Skin of body (tissue), 2 donors: ENCODE results near the gene UNC5CL. TPM values are rescaled to one million over a fixed set of nuclear protein-coding genes. Genes with fewer than 3 reads are reported as not detected.
"Not testable (repeated sequence)": the region's sequence is repeated elsewhere in the genome, so short reads cannot be mapped to it uniquely, and the experiment has no call there.

Experiments used
- DNase-seq: peaks from one replicate; lab custom pipeline; 2025; lab: John Stamatoyannopoulos, UW
- total RNA-seq: library from RNA; depleted of rRNA; stranded (reverse); fragments of >200 nt; gene quantifications from one replicate; pipeline ENCODE4 v1.2.3, GENCODE V29; 2014

The UNC5CL gene
- total RNA-seq, 1 donor from 2014 or later: 0.30 TPM

DNA sequence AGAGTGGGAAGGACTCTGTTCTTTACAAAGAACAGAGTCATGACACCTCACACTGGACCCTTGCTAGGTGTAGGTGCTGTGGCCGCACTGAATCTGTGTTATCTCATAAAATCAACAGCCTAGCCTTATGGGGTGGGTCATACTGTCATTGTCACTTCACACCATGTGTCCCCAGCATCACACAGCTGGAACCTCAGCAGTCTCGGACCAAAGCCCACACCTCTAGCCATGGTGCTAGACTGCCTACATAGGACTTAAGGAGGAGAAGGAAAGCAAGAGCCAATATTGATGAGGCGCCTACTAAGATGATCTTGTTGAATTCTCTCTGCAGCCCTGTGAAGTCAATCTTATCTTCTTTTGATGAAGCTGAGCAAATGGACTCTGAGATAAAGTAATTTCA, 31.0 kb downstream of the UNC5CL start:
- DNase-seq: no peak

DNA sequence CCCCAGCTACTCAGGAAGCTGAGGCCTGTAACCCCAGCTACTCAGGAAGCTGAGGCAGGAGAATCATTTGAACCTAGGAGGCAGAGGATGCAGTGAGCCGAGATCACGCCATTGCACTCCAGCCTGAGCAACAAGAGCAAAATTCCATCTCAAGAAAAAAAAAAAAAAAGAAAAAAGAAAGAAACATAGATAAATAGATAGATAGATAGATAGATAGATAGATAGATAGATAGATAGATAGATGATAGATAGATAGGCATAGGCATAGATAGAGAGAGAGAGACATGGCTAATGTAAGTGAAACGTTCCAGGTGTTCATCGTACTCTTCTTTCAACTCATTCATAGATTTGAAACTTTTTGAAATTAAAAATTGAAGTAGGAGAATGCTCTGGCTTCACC, 32.0 kb downstream of the UNC5CL start:
- not testable (repeated sequence) for DNase-seq

DNA sequence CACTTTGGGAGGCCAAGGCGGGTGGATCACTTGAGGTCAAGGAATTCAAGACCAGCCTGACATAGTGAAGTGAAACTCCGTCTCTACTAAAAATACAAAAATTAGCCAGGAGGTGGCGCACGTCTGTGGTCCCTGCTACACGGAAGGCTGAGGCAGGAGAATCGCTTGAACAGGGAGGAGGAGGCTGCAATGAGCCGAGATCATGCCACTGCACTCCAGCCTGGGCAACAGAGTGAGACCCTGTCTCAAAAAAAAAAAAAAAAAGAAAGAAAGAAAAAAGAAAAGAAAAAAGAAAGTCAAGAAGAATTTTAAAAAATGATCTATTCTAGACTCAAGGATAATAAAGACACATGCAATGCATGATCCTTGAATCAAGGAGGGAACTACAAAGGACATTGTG, 32.8 kb downstream of the UNC5CL start:
- not testable (repeated sequence) for DNase-seq

DNA sequence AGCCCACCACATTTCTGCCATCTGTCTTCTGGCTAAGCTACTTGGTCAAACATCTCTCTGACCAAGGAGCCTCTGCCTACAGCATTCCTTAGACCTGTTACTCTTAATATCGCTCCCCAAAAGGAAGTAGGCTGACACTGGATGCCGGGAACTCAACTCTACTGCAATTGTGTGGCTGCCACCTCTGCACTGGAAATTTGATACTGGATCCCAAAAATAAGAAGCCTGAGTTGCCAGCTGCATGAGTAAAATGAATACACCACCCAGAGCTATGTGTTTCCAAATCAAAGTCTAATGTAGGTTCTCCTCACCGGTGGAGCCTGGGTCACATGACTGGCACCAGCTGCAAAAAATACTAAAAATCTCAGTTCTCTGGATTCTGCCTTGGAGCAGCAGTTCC, 36.9 kb downstream of the UNC5CL start:
- DNase-seq: no peak

DNA sequence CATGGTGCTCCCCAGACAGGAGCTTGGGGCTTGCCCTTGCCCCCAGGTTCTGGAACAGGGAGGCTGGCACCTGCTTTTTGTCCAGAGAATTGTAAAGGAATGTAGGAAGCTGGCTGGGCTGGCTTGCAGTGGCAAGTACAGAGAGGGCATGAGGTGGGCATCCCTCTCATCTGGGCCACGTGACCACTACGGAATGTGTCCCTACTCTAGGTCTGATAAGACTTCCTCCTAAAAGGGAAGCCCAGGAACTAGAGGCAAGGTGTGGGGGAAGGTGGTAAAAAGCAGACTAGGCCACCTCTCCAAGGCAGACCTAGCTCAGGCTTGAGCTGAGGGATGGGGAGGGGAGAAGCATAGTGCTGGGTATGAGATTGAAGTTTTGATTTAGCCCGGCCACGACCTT, 38.8 kb downstream of the UNC5CL start:
- no peak for DNase-seq

DNA sequence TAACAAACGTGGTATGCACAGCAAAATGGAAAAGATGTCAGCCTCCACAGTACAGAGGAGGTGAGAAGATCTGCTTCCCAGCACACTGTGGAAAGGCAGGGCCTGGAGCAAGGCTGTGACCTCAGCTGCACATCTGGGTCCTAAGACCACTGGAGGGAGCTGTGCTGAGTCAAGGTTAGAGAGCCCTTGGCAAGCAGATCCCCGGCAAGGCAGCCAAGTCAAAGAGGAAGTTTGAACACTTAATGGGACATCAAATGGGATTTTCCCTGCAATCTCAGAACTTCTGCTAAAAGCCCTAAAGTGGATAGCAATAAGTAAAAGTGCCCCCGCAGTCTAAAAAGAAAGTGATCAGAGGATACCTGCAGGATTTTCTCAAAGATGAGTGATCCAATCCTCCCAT, 39.5 kb downstream of the UNC5CL start:
- no peak for DNase-seq

DNA sequence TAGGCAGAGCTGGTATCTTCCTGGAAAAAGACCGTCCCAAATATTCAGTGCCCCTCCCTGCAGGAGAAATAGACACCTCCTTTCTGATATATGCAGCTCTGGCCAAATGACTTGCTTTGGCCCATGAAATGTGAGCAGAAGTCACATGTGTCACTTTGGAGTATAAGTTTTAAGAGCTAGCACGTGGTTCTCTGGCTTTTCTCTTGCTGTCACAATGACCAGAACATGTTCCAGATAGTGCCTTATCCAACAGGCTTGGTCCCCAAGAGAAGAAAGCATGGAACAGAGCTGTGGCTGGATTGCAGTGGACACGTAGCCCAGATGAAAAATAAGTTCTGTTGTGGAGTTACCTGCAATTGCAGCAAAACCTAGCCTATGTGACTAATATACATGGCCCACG, 40.4 kb downstream of the UNC5CL start:
- no peak for DNase-seq

DNA sequence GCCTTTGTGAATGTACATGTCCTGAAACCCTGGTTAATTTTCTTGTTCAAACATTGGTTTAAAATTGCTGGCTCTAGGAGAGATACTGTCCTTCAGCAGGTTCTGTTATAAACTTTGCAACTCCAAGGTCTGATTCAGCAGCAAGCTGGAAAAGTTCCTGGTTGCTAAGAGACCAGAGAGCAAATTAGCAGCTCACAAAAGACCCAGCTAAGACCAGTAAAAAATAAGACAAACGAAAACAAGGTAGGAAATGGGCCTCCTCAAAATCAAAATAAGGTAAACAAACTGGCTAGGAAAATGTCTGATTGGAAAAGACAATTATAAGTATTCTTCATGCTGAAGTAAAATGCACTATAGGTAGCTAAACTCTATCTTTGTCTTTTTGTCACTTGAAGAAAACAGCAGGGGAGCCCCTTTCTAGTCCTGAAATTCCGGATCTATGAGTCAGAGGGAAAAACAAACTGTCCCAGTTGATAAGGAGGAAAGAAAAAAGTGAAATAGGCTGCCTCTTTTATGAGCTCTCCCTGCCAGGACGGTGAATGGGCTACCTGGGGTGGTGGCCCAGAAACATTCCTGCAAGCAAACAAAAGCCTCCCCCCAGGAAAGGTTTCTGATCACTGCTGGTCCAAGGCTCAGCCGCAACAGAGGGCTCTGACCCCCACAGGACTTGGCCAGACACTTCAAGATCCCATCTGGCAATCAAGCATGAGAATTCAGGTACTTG, 41.6 kb downstream of the UNC5CL start:
- DNase-seq: no peak

DNA sequence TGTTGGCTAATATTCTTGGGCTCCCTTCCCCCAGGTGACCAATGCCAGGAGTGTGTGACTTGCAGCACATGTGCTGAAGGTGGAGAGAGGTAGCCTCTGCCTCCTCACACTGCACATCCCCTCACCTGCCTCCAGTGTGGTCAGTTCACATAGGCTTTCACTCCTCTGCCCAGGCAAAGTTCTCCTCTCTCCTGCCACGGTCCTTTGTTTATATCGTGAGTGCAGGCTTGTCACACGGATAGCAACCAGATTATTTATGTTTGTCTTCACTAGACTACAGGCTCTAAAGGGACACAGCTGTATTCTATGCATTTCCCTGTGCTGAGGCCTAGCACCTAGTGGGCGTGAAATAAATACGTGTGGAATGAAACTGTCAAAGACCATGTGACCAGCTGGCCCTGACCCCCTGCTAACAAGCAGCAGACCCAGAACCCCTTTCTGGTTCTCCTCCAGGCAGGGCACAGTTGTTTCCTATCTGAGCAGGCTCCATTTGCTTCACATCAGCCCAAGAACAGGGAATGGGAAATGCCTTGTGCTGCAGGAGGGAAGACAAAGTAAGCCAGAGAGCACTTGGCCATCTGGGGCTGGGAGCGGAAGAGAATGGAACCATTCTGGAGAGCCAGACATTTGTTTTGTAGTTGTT, 42.3 kb downstream of the UNC5CL start:
- peak; percentile 17 for DNase-seq

DNA sequence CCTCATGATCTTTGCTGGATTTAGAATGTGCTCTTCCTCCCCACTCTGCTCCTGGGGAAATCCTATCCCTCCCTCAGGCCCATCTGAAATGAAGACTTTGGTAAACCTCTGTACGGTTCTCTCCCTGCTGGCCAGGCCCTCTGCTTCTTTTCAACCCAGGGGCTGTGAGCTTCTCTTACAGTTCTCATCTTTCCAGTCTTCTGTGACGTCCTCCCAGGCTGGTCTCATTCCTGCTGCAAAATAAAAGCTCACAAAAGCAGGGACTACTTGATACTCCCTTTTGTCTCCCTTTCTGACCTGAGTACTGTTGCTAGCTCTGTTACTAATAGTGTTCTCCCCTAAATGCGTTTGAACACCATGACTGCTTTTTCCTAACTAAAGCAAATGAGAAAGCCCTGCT, 46.3 kb downstream of the UNC5CL start:
- DNase-seq: no peak

DNA sequence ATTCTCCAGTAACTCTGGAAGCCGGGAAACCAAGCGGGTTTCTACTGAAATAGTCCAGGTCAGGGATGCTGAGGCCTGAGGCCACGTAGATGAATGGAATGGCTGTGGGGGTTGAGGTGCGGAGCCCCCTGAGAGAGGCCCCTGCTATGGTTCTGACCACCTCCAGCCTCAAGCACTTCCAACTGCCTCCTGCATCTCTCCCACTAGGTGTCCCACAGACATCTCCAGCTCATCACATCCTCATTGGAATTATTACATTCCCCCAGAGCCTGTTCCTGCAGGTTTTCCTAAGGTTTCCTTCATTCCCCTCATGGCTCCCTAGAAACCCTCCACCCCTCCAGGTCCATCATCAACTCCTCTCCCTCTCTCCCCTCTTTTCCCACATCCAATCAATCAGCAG, 48.7 kb downstream of the UNC5CL start:
- no peak for DNase-seq

DNA sequence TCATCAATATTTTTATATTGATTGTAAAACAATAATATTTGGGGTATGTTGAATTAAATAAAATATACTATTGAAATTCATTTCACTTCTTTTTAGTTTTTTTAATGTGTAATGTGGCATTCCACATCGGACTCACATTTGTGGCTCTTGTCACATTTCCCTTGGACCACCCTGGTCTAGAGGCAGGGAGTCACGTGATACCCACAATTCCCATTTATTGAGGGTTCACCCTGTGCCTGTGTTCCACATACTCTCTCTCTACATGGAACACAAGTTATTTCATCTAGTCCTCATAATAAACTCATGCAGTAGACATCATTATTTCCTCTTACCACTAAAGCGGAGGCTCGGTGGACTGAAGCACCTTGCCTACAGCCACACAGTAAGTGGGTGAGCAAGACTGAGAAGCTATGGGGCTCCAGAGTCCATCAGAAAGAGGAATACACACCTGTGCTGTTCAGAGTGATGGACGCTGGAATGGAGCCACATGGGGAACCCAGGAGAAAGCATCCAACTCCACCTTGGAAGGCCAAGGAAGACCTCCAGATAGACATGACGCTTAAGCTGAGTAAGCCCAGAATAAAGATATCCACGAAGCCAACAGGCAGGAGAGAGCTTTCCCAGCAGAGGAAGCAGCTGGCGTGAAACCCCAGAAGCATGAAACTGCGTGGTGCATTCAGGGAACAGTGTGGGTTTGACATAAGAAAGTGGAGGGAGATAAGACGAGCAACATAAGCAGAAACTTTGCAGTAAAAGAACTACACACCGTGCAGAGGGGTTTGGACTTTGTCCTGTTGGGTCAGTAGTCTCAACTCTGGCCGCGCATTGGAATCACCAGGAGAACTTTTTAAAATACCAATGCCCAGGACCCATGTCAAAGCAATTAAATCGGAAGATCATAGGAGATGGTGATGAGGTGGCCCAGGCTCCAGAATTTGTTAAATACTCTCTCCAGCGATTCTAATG, 49.5 kb downstream of the UNC5CL start:
- no peak for DNase-seq

DNA sequence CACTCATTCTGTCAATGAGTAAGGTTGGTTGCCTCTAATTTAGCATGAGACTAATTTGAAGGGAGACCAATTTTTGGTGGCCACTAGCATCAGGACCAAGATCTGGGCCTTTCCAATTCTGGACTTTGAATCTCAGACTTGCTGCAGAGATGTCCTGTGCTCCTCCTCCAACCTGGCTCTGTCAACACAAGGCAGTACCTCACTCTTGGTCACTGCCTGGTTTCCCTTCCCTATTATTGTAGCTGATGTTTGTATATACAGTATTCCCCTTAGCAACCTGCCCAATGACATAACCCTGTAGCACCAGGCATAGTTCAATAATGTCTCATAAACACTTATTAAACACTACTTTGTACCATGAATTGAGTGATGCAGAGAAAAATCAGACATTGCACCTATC, 50.4 kb downstream of the UNC5CL start:
- no peak for DNase-seq

DNA sequence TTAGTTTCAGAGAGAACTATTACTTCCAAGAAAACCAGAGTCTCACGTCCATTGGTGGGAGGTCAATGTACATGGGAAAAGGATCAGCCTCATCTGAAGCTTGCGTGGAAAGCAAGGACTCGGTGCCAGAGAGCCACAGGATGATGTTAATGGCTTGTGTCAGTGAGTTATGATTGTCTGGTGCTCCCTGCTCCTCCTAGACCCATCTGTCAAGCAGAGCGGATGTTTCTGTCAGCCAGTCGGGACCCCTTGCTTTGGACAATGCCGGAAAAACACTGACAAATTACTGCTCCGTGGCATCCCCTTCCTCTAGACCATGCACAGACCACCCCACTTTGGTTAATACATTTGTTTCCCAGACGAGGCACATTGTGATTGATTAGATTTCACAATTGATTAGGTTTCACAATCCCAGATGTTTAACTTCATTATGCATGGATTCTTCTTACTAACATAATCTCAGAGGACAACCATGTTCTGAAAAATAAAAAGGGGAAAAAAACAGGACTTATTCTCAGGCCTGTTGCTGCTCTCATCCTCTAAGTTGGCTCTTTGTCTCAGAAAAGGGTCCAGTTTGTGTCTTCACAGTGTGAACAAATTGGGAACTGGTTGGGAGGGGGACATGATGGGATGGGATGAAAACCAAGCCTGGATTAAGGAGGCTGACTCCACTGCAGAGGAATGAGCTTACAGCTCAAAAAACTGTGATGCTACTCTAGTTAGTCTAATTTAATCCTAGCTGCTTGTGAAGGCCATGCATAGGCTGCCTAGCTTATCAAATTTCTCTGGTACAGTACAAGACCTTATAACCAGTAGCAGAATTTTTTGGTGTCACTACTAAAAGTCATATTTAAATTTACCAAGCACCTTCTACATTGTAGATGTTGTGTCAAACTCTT, 51.9 kb downstream of the UNC5CL start:
- DNase-seq: peak; percentile 52

DNA sequence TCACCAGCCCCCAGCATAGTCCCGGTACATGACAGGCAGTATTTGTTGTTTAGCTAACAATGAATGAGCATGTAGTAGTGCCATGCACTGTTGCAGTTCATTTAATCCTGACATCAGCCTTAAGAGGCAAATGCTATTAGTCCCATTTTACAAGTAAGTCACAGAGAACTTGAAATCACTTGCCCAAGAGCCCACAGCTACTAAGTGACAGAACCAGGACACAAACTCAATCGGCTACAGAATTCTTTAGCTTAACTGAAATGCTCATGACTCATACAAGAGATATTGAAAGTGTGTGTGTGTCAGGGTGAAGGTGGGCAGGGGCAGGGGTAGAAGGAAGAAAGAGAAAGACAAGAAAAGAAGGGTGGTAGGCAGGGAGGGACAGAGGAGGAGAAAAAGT, 52.7 kb downstream of the UNC5CL start:
- DNase-seq: no peak

DNA sequence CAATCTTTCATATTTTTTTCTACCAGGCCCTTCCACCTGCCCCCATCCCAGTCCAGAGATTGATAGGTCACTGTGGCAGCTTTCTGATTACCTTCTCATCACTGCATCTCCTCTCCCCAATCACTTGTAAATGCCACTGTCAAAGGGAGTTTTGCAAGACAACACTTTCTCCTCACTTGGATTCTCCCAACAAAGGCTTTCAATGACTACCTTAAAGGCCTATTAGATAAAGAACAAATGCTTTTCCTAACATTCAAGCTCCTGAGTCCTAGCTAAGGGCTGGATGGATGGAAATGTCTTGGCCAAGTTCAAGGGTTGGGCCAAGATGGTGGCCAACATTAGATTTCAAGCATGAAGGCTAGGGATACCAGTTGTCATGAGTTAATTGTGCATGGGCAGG, 55.3 kb downstream of the UNC5CL start:
- DNase-seq: no peak

DNA sequence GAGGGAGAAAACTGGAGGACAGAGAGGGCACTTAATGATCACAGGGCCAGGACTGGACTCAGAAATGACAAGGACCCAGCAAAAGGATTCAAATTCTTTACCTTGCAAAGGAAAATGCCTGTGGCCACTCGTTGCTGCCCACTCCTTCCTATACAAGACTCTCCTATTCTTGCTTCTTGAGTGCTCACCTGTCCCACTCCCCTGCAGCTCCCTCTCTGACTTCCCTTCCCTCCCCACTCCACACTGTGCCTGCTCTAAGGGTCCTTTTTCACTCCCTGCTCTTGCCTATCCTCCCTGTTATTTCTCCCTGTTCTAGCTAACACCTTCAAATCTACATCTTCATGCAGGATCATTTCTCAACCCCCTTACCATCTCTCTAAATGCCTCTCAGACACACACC, 56.1 kb downstream of the UNC5CL start:
- DNase-seq: no peak

DNA sequence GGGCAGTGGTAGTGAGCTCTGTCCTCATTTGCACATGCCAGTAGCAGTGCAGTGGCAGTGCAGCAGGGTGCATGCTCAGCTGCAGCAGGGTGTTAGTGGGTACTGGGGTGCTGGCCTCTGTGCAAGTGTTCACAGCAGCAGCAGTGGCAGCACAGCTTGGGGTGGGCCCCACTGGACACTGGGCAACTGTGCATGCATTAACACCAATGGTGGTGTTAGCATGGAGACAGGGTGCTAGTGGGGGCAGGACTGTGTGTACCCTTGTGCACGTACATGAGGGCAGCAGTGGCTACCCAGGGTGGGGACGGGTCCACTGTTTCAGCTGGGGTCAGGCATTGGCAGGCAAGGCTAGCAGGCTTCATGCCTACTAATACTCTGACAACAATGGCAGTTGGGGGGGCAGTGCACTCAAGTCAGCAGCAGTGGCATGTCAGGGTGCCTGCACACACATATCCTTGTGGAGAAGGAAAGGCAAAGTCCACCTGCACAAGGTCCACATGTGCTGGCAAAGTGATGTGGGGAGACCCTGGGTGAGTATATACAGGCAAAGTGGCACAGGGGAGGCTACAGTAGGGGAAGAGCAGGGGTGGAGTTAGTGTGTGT, 60.2 kb downstream of the UNC5CL start:
- no peak for DNase-seq

DNA sequence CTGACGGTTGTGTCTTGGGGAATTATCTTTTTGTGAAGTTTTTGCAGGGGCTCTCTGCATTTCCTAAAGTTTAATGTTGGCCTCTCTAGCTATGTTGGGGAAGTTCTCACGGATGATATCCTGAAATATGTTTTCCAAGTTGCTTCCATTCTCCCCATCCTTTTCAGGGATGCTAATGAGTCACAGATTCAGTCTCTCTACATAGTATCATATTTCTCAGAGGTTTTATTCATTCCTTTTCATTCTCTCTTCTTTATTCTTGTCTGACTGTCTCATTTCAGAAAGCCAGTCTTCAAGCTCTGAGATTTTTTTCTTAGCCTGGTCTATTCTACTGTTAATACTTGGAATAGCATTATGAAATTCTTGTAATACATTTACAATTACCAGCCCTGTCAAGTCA, 61.3 kb downstream of the UNC5CL start:
- DNase-seq: no peak

DNA sequence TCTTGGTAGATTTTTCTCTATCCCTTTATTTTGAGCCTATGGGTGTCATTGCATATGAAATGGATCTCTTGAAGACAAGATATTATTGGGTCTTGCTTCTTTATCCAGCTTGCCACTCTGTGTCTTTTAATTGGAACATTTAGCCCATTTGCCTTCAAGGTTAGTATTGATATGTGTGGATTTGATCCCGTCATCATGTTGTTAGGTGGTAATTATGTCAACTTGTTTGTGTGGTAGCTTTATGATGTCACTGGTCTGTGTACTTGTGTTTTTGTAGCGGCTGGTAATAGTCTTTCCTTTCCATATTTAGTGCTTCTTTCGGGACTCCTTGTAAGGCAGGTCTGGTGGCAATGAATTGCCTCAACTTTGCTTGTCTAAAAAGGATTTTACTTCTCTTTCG, 61.9 kb downstream of the UNC5CL start:
- DNase-seq: no peak
